ENCODE measurements around the gene UTF1.

UTF1 gene

DNA sequence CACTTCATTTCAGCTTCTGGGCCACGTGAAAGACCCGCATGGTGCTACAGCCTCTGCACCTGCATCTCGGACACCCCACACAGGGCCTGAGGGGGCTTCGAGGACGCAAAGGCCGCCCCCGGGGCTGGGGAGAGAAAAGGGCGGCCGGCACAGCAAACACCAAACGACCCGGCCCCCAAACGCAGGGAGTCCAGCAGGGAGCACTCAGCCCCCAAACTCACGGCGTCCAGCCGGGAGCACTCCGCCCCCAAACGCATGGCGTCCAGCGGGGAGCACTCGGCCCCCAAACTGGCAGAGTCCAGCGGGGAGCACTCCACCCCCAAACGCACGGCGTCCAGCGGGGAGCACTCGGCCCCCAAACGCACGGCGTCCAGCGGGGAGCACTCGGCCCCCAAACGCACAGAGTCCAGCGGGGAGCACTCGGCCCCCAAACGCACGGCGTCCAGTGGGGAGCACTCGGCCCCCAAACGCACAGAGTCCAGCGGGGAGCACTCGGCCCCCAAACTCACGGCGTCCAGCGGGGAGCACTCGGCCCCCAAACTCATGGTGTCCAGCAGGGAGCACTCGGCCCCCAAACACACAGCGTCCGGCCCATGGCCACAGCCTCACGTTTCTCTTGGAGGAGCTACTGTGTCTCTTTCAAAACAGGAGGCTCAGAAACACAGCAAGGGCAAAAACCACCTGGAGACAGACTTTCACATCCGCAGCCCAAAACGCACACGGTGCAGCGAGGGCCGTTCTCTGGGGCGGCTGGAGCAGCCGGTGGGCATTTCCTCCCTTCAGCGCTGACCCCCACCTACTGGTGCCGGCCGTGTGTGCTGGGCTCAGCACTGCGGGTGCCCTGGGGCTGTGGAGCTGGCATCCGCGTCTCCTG is 27.0 kb upstream of the UTF1 start:
- H3K4me1 ChIP-seq (ENCODE audit: low read depth, poor library complexity, severe bottlenecking) = no peaks in the 10 kb centered on the region
- no peaks in the 10 kb centered on the region for H4K20me1 ChIP-seq (ENCODE audit: insufficient read depth)
- no peaks in the 10 kb centered on the region for H3K36me3 ChIP-seq (ENCODE audit: insufficient read depth)
- H2AFZ ChIP-seq (ENCODE audit: low read depth) = no peak overlapping the region
- H3K4me2 ChIP-seq = no peak overlapping the region
- no peak overlapping the region for H3K27ac ChIP-seq
- H3K79me2 ChIP-seq (ENCODE audit: insufficient read depth, low read depth) = no peaks in the 10 kb centered on the region
- peaks cover 61% of the 10 kb centered on the region for H3K27me3 ChIP-seq (ENCODE audit: insufficient read depth, low read depth)
- TF ChIP-seq, protein P1, sequence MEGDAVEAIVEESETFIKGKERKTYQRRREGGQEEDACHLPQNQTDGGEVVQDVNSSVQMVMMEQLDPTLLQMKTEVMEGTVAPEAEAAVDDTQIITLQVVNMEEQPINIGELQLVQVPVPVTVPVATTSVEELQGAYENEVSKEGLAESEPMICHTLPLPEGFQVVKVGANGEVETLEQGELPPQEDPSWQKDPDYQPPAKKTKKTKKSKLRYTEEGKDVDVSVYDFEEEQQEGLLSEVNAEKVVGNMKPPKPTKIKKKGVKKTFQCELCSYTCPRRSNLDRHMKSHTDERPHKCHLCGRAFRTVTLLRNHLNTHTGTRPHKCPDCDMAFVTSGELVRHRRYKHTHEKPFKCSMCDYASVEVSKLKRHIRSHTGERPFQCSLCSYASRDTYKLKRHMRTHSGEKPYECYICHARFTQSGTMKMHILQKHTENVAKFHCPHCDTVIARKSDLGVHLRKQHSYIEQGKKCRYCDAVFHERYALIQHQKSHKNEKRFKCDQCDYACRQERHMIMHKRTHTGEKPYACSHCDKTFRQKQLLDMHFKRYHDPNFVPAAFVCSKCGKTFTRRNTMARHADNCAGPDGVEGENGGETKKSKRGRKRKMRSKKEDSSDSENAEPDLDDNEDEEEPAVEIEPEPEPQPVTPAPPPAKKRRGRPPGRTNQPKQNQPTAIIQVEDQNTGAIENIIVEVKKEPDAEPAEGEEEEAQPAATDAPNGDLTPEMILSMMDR (conservative IDR thresholded peaks at IDR 0.05; ENCODE audit: low read depth, low read length) = no peak
- no peak overlapping the region for H3K4me3 ChIP-seq (IDR thresholded peaks at IDR 0.05; ENCODE audit: insufficient read depth, low read depth, low read length)
- no peak overlapping the region for H3K9ac ChIP-seq

DNA sequence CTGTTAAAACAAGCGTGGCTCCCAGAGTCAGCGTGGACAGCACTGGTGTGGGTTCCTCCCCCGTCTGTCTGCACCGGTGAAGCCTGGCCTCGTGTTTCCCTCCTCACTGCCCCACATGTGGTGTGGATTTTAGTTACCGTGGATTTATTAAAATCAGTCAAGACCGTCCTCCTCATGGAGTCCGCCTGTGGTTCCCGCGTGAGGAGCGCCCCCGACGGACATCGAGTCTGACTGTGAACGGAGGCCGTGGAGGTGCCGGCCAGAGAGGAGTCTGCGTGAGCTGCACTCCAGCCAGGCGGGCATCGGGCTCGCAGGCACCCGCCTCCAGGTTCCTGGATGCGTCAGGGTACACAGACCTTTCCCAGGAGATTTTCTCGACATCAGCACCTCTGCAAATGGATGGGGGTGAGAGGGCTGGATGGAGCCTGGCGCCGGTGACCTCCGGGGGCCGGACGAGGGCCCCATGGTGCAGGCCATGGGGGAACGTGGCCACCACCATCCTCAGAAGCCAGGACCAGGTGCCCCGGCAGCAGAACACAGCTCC is 26.3 kb upstream of the UTF1 start:
- H3K4me3 ChIP-seq (IDR thresholded peaks at IDR 0.05; ENCODE audit: insufficient read depth, low read depth, low read length) = no peak overlapping the region
- no peaks in the 10 kb centered on the region for H3K4me1 ChIP-seq (ENCODE audit: low read depth, poor library complexity, severe bottlenecking)
- no peak overlapping the region for H3K27ac ChIP-seq
- H4K20me1 ChIP-seq (ENCODE audit: insufficient read depth) = no peaks in the 10 kb centered on the region
- no peaks in the 10 kb centered on the region for H3K79me2 ChIP-seq (ENCODE audit: insufficient read depth, low read depth)
- H3K27me3 ChIP-seq (ENCODE audit: insufficient read depth, low read depth) = peaks cover 61% of the 10 kb centered on the region
- H2AFZ ChIP-seq (ENCODE audit: low read depth) = no peak overlapping the region
- H3K4me2 ChIP-seq = no peak overlapping the region
- no peak overlapping the region for H3K9ac ChIP-seq
- H3K36me3 ChIP-seq (ENCODE audit: insufficient read depth) = no peaks in the 10 kb centered on the region
- TF ChIP-seq, protein P1 (conservative IDR thresholded peaks at IDR 0.05; ENCODE audit: low read depth, low read length) = no peak

DNA sequence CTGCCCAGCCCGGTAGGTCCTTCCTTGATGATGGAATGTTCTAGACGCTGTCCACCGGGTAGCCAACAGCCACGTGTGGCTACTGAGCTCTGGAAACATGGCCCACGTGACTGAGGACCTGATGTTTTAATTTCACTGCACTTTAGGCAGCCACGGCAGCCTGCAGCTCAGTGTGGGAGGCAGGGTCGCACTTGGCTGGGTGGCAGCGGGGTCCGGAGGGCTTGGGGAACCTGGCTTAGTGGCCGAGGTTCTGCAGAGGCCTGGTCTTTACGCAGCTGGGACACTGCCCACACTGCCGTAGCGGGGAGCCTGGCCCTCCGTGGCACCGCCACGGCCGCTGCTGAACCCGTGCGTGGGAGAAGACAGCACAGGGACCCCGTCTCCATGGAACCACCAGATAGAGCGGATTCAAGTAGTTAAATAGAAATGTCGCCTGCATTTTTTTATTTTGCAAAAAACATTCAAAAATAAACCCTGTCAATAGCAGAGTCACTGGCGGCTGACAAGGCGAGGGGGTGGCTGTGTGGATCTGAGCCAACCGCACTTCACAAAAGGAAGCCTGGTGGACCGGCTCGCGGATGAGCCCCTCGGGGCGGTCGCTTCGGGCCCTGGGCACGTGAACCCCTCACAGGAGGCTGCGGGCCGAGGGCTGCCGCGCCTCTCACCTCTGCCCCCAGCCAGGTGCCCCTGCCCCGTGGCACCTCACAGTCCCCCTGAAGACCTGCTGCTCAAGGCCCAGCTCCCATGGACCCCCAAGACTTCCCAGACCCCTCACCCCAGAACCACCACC is 25.6 kb upstream of the UTF1 start:
- TF ChIP-seq, protein P1 (conservative IDR thresholded peaks at IDR 0.05; ENCODE audit: low read depth, low read length) = no peak
- H3K27ac ChIP-seq = no peak overlapping the region
- no peaks in the 10 kb centered on the region for H3K4me1 ChIP-seq (ENCODE audit: low read depth, poor library complexity, severe bottlenecking)
- no peak overlapping the region for H2AFZ ChIP-seq (ENCODE audit: low read depth)
- no peaks in the 10 kb centered on the region for H3K36me3 ChIP-seq (ENCODE audit: insufficient read depth)
- no peak overlapping the region for H3K4me3 ChIP-seq (IDR thresholded peaks at IDR 0.05; ENCODE audit: insufficient read depth, low read depth, low read length)
- H3K9ac ChIP-seq = no peak overlapping the region
- H3K27me3 ChIP-seq (ENCODE audit: insufficient read depth, low read depth) = peaks cover 61% of the 10 kb centered on the region
- H3K4me2 ChIP-seq = no peak overlapping the region
- no peaks in the 10 kb centered on the region for H3K79me2 ChIP-seq (ENCODE audit: insufficient read depth, low read depth)
- no peaks in the 10 kb centered on the region for H4K20me1 ChIP-seq (ENCODE audit: insufficient read depth)

DNA sequence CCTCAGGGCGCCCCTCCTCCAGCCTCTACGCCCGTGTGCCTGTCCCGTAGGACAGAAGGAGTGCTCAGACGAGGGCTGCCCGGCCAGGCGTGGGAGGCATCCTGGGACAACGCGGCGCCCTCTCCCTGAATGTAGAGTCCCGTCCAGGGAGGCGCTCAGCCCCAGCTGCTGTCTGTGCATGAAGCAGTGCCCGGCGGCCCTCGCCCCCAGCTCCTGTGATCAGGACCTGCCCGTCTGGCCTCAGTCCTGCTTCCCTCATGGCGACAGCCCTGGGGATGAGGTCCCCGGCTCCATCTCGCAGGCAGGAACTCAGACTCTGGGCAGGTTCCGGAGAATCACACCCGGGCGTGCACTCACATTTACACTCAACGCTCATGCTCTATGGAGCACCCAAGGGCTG is 24.9 kb upstream of the UTF1 start:
- TF ChIP-seq, protein P1 (conservative IDR thresholded peaks at IDR 0.05; ENCODE audit: low read depth, low read length) = no peak
- no peak overlapping the region for H3K4me2 ChIP-seq
- no peak overlapping the region for H3K4me3 ChIP-seq (IDR thresholded peaks at IDR 0.05; ENCODE audit: insufficient read depth, low read depth, low read length)
- no peaks in the 10 kb centered on the region for H3K36me3 ChIP-seq (ENCODE audit: insufficient read depth)
- H3K79me2 ChIP-seq (ENCODE audit: insufficient read depth, low read depth) = no peaks in the 10 kb centered on the region
- no peaks in the 10 kb centered on the region for H4K20me1 ChIP-seq (ENCODE audit: insufficient read depth)
- no peak overlapping the region for H3K27ac ChIP-seq
- H3K27me3 ChIP-seq (ENCODE audit: insufficient read depth, low read depth) = peaks cover 61% of the 10 kb centered on the region
- H2AFZ ChIP-seq (ENCODE audit: low read depth) = no peak overlapping the region
- no peak overlapping the region for H3K9ac ChIP-seq
- H3K4me1 ChIP-seq (ENCODE audit: low read depth, poor library complexity, severe bottlenecking) = no peaks in the 10 kb centered on the region

Measured in KMS-11 (cell line).